B cell (primary cell): ENCODE data around the gene TUT4. TPM values are rescaled to one million over a fixed set of nuclear protein-coding genes. Genes with fewer than 3 reads are reported as not detected.

Experiments used
- ATAC-seq: fragments of 200-7000 bp; cut with Tn5 transposase; one replicate; pipeline ENCODE4 v1.10.0; 2021; ENCODE audit warnings: low read depth, mild to moderate bottlenecking, moderate number of reproducible peaks, moderate library complexity
- CTCF ChIA-PET: fragments of 350-600 bp; sonication (Branson Sonifier 250); formaldehyde crosslinking; loops from one replicate; lab custom pipeline; 2021; ENCODE audit warnings: antibody characterized with exemption, inconsistent platforms; lab: Charles Lee
- POLR2A ChIA-PET: fragments of 350-600 bp; sonication (Branson Sonifier 250); formaldehyde crosslinking; loops from one replicate; lab custom pipeline; 2021; ENCODE audit warnings: antibody characterized with exemption; lab: Charles Lee
- DNase-seq: peaks from one replicate; pipeline ENCODE4 v3.0.0; 2013
- H2AFZ ChIP-seq: 2 replicates; pipeline ENCODE4 v1.6.1; 2012; ENCODE audit warnings: mild to moderate bottlenecking, low read depth, low read length; ENCODE audit not compliant: insufficient read depth, poor library complexity, severe bottlenecking
- H3K27ac ChIP-seq, 2 donors: 1 replicate in 1 of 2; 2 replicates in 1 of 2; pipeline ENCODE4 v1.5.1; 2012 to 2013; ENCODE audit warnings: low read length in 2 of 2, mild to moderate bottlenecking in 2 of 2, moderate library complexity in 1 of 2
- H3K27me3 ChIP-seq, 4 experiments: fragments of 200-600 bp in 1 of 4; sonication (generic) in 1 of 4; replicated peaks in 1 of 4; 1 replicate in 2 of 4; 2 replicates in 2 of 4; pipeline versions ENCODE4 v1.6.1 to v1.7.0; 2013 to 2016; ENCODE audit warnings: low read length in 3 of 4, mild to moderate bottlenecking in 2 of 4, mixed read lengths in 1 of 4, moderate library complexity in 1 of 4; ENCODE audit not compliant: insufficient read depth in 4 of 4, control insufficient read depth in 3 of 4; ENCODE audit errors: control extremely low read depth in 1 of 4
- H3K36me3 ChIP-seq, 2 experiments: replicated peaks in 1 of 2; 1 replicate in 1 of 2; 2 replicates in 1 of 2; pipeline versions ENCODE4 v1.6.1 to v1.7.1; 2013; ENCODE audit warnings: low read length in 1 of 2; ENCODE audit not compliant: insufficient read depth in 2 of 2, control insufficient read depth in 1 of 2; ENCODE audit errors: control extremely low read depth in 1 of 2, extremely low read depth in 1 of 2
- H3K4me1 ChIP-seq, 2 donors: fragments of 200-600 bp in 1 of 2; sonication (generic) in 1 of 2; 1 replicate in 1 of 2; 2 replicates in 1 of 2; pipeline versions ENCODE4 v1.5.1 to v1.6.1; 2013 to 2017; ENCODE audit warnings: low read length in 2 of 2; ENCODE audit not compliant: control insufficient read depth in 2 of 2, insufficient read depth in 2 of 2
- H3K4me2 ChIP-seq: replicated peaks from 2 replicates; pipeline ENCODE3; 2012; ENCODE audit warnings: mild to moderate bottlenecking, low read depth, low read length; ENCODE audit not compliant: poor library complexity, severe bottlenecking
- H3K4me3 ChIP-seq, 5 experiments: fragments of 200-600 bp in 1 of 5; sonication (generic) in 1 of 5; 1 replicate in 3 of 5; 2 replicates in 2 of 5; pipeline versions ENCODE4 v1.5.1 to v1.7.0; 2011 to 2016; ENCODE audit warnings: low read length in 4 of 5, mild to moderate bottlenecking in 4 of 5, low read depth in 2 of 5, control low read depth in 1 of 5, moderate library complexity in 1 of 5; ENCODE audit not compliant: insufficient read depth in 1 of 5; ENCODE audit errors: control extremely low read depth in 1 of 5, extremely low read depth in 1 of 5
- H3K79me2 ChIP-seq: fragments of 200-600 bp; sonication (generic); one replicate; pipeline ENCODE4 v1.6.0; 2016; ENCODE audit warnings: low read length; ENCODE audit not compliant: control insufficient read depth, insufficient read depth
- H3K9ac ChIP-seq: fragments of 200-600 bp; sonication (generic); 2 replicates; pipeline ENCODE4 v1.6.1; 2017; ENCODE audit warnings: mild to moderate bottlenecking, low read length, moderate library complexity
- H3K9me3 ChIP-seq, 3 donors: one replicate each; pipeline versions ENCODE4 v1.6.1 to v1.7.1; 2013; ENCODE audit warnings: low read length in 2 of 3; ENCODE audit not compliant: control insufficient read depth in 2 of 3, insufficient read depth in 1 of 3; ENCODE audit errors: control extremely low read depth in 1 of 3
- H4K20me1 ChIP-seq: 2 replicates; pipeline ENCODE4 v1.6.0; 2012; ENCODE audit warnings: mild to moderate bottlenecking, low read length; ENCODE audit not compliant: insufficient read depth, control insufficient read depth, poor library complexity, severe bottlenecking
- H3K27ac Mint-ChIP-seq: one replicate; pipeline ENCODE4 v1.8.0; 2021; ENCODE audit warnings: mixed read lengths
- H3K27me3 Mint-ChIP-seq: one replicate; pipeline ENCODE4 v1.8.0; 2021; ENCODE audit warnings: mixed read lengths
- H3K4me1 Mint-ChIP-seq: one replicate; pipeline ENCODE4 v1.8.0; 2021; ENCODE audit warnings: mixed read lengths
- H3K4me3 Mint-ChIP-seq: one replicate; pipeline ENCODE4 v1.8.0; 2021; ENCODE audit warnings: mixed read lengths
- H3K9me3 Mint-ChIP-seq: one replicate; pipeline ENCODE4 v1.8.0; 2022; ENCODE audit warnings: mixed read lengths; ENCODE audit not compliant: insufficient read depth
- EZH2 ChIP-seq: IDR thresholded peaks from 2 replicates; pipeline ENCODE4 v1.6.1; 2012; ENCODE audit warnings: borderline replicate concordance, low read depth, mild to moderate bottlenecking, moderate library complexity, low read length; ENCODE audit not compliant: insufficient read depth, poor library complexity, severe bottlenecking
- WGBS: methylation state at CpG from one replicate; pipeline ENCODE4 v1.1.5; 2013; ENCODE audit warnings: missing lambda C conversion rate; ENCODE audit not compliant: insufficient coverage; 5-methylcytosine and 5-hydroxymethylcytosine counted together
- intact Hi-C: fragments of 100-400 bp; cut with micrococcal nuclease; formaldehyde crosslinking; loops from one replicate; pipeline ENCODE4 v1.10.0; 2022
- polyA plus RNA-seq: library from polyadenylated mRNA; depleted of rRNA; stranded (reverse); fragments of >200 nt; gene quantifications from 2 replicates; pipeline ENCODE4 v1.2.3, GENCODE V29; 2012
- total RNA-seq, 2 donors: library from RNA; stranded (reverse); fragments of 120-200 nt in 1 of 2; gene quantifications; 1 replicate in 1 of 2; 2 replicates in 1 of 2; pipeline versions ENCODE4 v1.2.3 to v1.2.4, GENCODE V29; 2013 to 2022
- TF ChIP-seq, protein P1 (sequence below): fragments of 200-600 bp; IDR thresholded peaks from one replicate; pipeline ENCODE4 v1.8.0; 2022; ENCODE audit warnings: antibody characterized with exemption, mild to moderate bottlenecking

Gene TUT4
- total and polyA plus RNA-seq, 2 donors (not counting 1 experiment from before 2014, with no cell fraction given): 76.6 to 248 TPM

DNA sequence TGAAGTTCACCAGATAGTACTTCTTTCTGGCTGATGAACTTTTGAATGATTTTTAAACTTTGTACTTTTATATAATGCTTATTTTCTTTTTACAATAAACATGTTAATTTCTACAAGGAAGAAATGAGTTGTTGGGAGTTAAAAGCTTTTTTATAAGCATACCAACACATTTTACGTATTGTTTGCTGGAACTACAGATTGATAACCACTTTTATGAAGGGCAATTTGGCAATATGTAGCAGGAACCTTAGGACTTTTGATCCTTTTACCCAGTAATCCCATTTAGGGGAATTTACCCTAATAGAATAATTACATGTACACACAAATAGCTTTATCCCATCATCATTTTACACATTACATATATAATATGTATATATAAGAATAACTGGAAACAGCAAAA lies 132.2 kb downstream of the TUT4 start:
- DNase-seq: no peak
- Mint-ChIP-seq H3K27ac (no peak overlapping the region), H3K27me3 (no peaks in the 10 kb centered on the region), H3K4me3 (no peak overlapping the region), H3K9me3 (no peaks in the 10 kb centered on the region), H3K4me1 (peaks cover 14% of the 10 kb centered on the region)
- no peak overlapping the region for H3K4me3 ChIP-seq
- no peak overlapping the region for H2AFZ ChIP-seq
- H4K20me1 ChIP-seq: no peaks in the 10 kb centered on the region
- H3K4me1 ChIP-seq: peaks cover 0 to 11% of the 10 kb centered on the region in 2 donors
- no peak overlapping the region for H3K27ac ChIP-seq
- H3K4me2 ChIP-seq: no peak overlapping the region
- intact Hi-C loops: no loop called here
- no CpG with 5 or more reads among the region's 1 CpG for WGBS
- no peak overlapping the region for H3K9ac ChIP-seq
- no peaks in the 10 kb centered on the region for H3K27me3 ChIP-seq
- no peaks in the 10 kb centered on the region for H3K9me3 ChIP-seq
- TF ChIP-seq EZH2: no peak
- TF ChIP-seq, protein P1, sequence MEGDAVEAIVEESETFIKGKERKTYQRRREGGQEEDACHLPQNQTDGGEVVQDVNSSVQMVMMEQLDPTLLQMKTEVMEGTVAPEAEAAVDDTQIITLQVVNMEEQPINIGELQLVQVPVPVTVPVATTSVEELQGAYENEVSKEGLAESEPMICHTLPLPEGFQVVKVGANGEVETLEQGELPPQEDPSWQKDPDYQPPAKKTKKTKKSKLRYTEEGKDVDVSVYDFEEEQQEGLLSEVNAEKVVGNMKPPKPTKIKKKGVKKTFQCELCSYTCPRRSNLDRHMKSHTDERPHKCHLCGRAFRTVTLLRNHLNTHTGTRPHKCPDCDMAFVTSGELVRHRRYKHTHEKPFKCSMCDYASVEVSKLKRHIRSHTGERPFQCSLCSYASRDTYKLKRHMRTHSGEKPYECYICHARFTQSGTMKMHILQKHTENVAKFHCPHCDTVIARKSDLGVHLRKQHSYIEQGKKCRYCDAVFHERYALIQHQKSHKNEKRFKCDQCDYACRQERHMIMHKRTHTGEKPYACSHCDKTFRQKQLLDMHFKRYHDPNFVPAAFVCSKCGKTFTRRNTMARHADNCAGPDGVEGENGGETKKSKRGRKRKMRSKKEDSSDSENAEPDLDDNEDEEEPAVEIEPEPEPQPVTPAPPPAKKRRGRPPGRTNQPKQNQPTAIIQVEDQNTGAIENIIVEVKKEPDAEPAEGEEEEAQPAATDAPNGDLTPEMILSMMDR: no peak
- peaks cover 16 to 60% of the 10 kb centered on the region in 2 experiments for H3K36me3 ChIP-seq
- no peaks in the 10 kb centered on the region for H3K79me2 ChIP-seq
- CTCF ChIA-PET: no interaction called here
- ATAC-seq: no peak
- POLR2A ChIA-PET: no interaction called here

DNA sequence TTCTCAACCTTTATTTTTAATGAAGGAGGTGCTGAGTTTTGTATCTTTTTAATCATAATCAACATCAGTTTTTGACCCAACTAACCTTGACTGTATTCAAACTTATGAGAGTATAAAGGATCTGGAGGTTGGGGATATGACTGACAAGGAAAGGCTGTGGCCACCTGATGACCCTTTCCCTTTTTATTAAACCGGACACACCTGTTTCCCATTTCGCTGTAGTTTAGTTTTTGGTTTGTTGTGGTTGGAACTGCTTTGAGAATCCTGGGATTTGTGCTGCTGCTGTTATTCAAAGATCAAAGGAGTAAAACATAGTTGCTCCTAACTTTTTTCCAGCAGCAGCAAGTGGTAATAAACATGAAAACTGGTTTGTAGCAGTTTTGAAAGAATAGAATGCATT lies 136.1 kb downstream of the TUT4 start:
- WGBS: no CpG with 5 or more reads among the region's 2 CpGs
- Histone ChIP-seq H3K9me3 (no peaks in the 10 kb centered on the region), H3K4me1 (no peaks in the 10 kb centered on the region), H4K20me1 (no peaks in the 10 kb centered on the region), H3K4me3 (no peak overlapping the region), H3K4me2 (no peak overlapping the region), H2AFZ (no peak overlapping the region), H3K27me3 (no peaks in the 10 kb centered on the region), H3K9ac (no peak overlapping the region), H3K27ac (no peak overlapping the region), H3K79me2 (no peaks in the 10 kb centered on the region), H3K36me3 (peaks cover 18 to 76% of the 10 kb centered on the region in 2 experiments)
- Mint-ChIP-seq H3K27ac (no peak overlapping the region), H3K27me3 (no peaks in the 10 kb centered on the region), H3K9me3 (no peaks in the 10 kb centered on the region), H3K4me3 (no peak overlapping the region), H3K4me1 (no peaks in the 10 kb centered on the region)
- TF ChIP-seq, protein P1: no peak
- no peak for TF ChIP-seq EZH2
- ATAC-seq (no peak), DNase-seq (no peak)
- ChIA-PET POLR2A (interaction anchor here (0.6 kb wide), 1 partner anchor 1498 kb away, joined by 3 read pairs; no protein-coding TSS in a partner anchor), CTCF (no interaction called here)
- intact Hi-C loops: no loop called here
